Midbrain (tissue), 1 donor: Measurements from ENCODE around the gene GGTLC2.
A peak's percentile ranks its signal among the peaks of the same experiment; 100 is the strongest.
"Not testable (repeated sequence)": the region's sequence is repeated elsewhere in the genome, so short reads cannot be mapped to it uniquely, and the experiment has no call there.

ENCODE experiments used
- DNase-seq: peaks from one replicate; lab custom pipeline; 2025; lab: John Stamatoyannopoulos, UW

Gene GGTLC2

GRCh38 chr22:22669093-22669492 is 24.7 kb downstream of the GGTLC2 start:
- no peak for DNase-seq

- DNase-seq: no peak
These were observed 25.8 kb downstream of the GGTLC2 start for GRCh38 chr22:22670076-22670795.

DNA sequence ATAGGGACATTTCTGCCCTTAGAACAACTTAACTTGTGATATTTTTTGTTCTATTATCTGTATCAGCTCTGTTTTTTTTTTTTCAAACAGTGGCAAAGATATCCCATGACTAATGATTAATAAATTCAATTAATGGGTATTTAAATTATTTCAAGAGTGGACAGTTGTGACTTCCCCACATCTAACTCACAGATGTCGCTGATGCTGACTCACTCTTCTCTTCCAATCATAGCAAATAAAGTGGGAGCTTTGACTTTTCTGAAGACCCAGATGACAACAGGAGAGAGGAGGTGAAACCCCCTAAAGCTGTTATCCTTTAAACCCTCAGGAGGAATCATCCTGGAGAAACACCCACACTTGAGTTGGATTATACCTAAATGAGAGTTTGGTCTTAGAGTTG is 27.1 kb downstream of the GGTLC2 start:
- DNase-seq: no peak

DNA sequence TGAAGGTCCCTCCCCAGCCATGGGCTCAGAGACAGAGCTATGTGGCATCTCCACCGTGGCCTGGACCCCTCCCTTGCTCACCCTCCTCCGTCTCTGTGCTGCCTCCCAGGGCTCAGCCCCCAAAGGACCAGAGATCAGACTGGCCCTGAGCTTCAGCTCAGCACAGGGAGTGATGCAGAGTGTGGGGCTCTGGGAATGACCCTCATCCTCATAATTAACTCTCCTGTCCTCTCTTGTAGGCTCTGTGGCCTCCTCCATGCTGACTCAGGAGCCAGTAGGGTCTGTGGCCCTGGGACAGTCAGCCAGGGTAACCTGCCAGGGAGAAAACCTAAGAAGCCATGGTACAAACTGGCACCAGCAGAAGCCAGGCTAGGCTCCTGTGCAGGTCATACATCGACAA is 28.7 kb downstream of the GGTLC2 start:
- DNase-seq: no peak

GRCh38 chr22:22673628-22674027 is 29.2 kb downstream of the GGTLC2 start:
- DNase-seq: no peak

DNA sequence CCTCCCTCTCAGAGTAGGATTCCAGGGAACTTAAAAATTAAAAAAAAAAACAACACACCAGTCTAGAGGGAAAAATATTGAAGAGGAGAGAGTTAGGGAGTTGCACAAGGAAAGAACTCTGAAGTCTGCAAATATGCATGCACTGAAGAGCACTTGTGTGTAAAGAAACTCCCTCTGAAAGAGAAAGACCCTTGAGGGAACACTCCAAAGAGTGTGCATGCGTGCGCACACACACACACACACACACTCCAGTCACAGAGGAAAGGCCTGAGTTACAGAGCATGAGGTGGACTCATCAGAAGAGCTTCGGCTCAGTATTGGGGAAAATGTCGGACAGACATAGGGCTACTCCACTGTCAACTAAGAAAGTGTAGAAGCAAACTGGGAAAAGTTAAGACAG is 30.1 kb downstream of the GGTLC2 start:
- no peak for DNase-seq

DNA sequence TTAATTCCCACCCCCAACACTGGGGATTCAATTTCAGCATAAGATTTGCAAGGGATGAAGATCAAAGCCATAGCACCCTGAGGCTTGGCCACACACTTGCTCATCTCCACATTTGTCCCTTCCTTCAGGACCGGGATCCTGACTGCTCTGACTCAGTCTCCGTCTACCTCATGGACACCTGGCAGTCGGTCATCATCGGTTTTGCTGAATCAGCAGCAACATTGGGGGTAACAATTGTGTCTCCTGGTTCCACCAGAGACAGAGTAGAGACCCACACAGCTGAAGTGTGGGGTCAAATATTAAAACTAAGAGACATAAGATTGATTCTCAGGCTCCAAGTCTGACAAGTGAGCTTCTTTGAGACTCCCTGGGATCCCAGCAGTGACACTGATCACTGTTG is 34.6 kb downstream of the GGTLC2 start:
- DNase-seq: no peak

GRCh38 chr22:22680396-22680795 is 36.0 kb downstream of the GGTLC2 start:
- DNase-seq: no peak

DNA sequence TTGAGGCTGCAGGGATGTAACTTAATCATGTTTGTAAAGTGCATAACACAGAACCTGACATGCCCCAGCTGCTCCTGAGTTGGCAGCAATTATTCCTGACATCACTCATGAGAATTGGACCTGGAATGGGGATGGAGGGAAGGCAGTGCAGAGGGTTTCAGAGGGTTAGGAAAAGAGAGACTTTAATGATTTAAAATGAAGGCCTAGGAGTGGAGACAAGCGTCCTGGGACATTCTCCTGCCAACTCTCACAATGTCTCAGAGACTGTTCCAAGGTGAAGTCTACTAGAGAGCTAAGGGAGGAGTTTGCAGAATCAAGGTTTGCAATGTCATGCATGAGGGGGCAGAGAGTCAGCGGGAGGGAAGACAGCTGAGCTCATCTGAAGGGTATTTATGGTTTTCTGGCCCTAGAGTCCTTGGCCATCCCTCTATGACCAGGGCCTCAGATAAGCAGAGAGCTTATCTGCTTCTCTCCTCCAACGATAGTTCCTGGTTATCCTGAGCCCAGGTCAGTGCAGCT is 36.9 kb downstream of the GGTLC2 start:
- no peak for DNase-seq

- DNase-seq: no peak
These were observed 37.8 kb downstream of the GGTLC2 start for GRCh38 chr22:22682196-22682595.

- DNase-seq: no peak
These were observed 38.6 kb downstream of the GGTLC2 start for GRCh38 chr22:22682807-22683667.

DNA sequence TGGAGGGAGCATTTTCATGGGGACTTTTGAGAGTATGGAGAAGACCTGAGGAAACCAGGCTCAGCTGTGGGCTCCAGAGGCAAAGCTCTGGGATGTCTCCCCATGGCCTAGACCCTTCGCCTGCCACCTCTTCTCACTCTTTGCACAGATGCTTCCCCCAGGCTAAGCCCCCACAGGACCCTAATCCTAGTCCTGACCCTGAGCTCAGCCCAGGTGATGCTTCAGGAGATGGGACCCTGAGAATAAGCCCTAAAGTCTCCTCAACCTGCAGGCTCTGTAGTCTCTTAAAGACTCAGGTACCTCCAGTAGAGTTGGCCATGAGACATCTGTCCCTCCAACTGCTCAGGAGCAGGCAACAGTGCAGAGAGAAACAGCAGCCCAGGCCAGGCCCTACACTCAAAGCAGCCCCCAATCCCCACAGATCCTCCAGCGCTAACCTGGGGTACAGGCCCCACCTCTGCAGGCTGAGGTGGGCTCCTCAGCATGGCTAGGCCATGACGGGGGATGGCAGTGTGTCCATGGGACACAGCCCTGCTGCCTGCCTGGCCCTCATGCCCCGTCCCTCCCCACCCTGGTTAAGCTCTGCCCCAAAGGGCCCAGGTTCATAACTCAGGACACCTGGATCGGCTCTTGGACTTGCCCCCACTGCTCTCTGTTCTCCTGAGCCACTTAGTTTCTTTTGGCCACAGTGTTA is 39.4 kb downstream of the GGTLC2 start:
- no peak for DNase-seq

DNA sequence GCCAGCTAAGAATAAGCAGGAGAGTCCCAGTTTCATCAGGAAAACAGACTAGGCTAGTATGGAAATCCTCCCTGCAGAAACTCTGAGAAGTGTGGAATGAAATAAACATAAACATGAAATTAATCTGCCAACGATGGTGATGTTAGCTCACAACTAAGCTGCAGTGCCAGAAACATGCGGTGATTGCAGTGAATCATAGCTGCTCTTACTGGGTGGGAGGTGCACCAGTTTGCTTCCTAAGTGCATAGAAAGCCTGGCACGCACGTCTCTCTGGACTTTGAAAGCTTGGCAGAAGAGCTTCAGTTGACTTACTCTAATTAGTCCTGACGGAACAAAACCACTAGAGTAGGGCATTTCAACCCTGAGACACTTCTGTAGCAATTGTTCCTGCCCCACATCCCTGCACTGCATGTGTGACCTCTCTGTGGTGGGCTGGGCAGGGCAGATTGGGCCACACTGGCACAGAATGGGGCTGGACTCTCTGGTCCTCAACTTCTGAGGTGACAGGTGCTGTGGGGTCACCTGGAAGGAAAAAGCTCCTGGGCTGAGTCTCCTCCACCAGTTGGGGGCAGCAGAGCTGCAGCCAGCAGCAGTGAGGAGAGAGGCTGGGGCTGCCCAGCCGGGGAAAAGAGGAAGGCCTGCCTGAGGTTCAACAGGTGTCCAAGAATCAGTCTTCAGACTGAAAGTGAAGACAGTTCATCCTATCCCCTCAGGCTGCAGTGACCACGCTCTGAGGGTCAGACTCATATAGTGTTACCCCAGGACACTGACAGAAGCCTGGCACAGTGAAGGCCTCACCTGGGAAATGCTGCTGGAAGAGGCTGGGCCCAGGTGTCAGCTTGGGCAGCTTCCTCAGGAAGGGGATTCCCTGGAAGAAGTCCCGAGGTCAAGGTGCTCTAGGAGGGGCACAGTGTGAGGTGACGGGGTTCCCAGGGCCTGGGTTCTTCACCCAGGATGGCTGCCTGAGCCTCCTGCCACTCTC is 40.5 kb downstream of the GGTLC2 start:
- no peak for DNase-seq

- no peak for DNase-seq
These were observed 41.2 kb downstream of the GGTLC2 start for GRCh38 chr22:22685586-22685985.

- DNase-seq: not testable (repeated sequence)
These were observed 42.0 kb downstream of the GGTLC2 start for GRCh38 chr22:22686202-22687115.

DNA sequence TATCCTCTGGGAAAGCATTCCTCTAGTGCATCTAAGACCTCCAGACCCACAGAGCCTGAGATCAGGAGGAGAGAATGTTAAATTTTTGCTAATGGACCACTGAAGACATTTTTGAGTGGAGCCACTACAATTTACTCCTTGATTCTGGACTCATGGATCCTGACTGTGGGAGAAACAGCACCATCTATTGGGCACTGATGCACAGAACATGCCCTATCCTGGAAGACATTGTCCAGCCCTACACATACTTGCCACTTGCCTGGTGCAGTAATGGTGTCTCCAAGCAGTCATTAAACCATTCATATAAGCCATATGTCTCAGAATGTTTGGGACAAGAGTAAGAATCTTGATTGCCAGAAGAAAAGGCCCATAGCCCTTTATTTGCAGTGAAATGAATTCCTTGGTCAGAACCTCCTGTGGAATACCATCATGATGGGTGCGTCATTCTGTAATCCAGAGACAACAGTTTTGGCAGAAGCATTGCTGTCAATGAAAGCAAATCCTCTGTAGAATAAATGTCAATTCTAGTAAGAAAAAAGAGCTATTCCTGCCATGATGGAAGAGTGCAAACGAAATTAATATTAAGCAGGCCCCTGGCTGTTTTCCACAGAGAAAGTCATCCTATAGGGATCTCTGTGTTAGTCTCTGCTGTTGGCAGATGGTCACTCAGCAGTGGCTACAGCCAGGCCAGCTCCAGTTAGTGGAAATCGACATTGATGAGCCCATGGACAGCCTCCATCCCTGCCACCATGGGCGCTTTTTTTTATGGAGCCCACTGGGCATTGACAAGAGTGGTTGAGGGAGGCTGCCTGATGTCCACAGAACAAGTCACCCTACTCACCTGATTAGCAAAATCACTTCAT is 43.5 kb downstream of the GGTLC2 start:
- DNase-seq: peak; percentile 12

- no peak for DNase-seq
These were observed 45.4 kb downstream of the GGTLC2 start for GRCh38 chr22:22689621-22690345.

DNA sequence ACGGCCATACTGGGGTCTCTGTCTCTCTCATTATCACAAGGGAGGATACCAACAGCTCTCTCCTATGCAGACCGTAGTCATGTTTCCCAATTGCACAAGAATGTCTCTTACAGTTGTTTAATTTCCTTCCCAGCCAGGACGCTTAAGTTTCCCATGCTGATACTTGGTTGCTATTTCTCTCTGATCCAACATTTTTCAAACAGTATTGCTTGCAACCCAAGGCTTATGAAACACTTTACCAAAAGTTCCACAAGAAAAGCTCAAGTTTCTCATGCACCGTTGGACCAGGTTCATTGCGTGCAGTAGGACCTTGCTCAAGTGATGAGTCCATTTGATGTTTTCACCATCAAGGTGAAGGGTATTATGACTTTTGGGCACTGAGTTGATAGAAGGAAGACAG is 46.6 kb downstream of the GGTLC2 start:
- DNase-seq: no peak
